Measurements from ENCODE around the gene VEGFC.

GRCh38 chr4:176778491-176778890 is 14.2 kb downstream of the VEGFC start:
- TF ChIP-seq EZH2 (IDR thresholded peaks at IDR 0.05; ENCODE audit: insufficient read depth, low read length) (no peak), CTCF (IDR thresholded peaks at IDR 0.05; ENCODE audit: insufficient read depth, low read depth, low read length) (no peak)
